PC-9 (cell line): ENCODE measurements around the gene SLC25A53. TPM values are rescaled to one million over a fixed set of nuclear protein-coding genes. Genes with fewer than 3 reads are reported as not detected.
A peak's percentile ranks its signal among the peaks of the same experiment; 100 is the strongest.
"Not testable (repeated sequence)": the region's sequence is repeated elsewhere in the genome, so short reads cannot be mapped to it uniquely, and the experiment has no call there.

Source experiments
- BruUV-seq: library from RNA; stranded (reverse); fragments of 400-500 nt; replicated peaks from 2 replicates; lab custom pipeline; 2021; lab: Mats Ljungman, UMichigan
- CTCF ChIA-PET: fragments of 300-600 bp; sonication (Branson Sonifier 250); formaldehyde crosslinking; loops from one replicate; lab custom pipeline; 2022; ENCODE audit warnings: antibody characterized with exemption; lab: Charles Lee
- POLR2A ChIA-PET: fragments of 300-600 bp; sonication (Branson Sonifier 250); formaldehyde crosslinking; loops from one replicate; lab custom pipeline; 2022; ENCODE audit warnings: antibody characterized with exemption; ENCODE audit not compliant: unreplicated experiment; lab: Charles Lee
- DNase-seq, 2 experiments: peaks; one replicate each; pipeline versions ENCODE4 v3.0.0 to v3.0.0-alpha.2; 2015 to 2022; ENCODE audit warnings: mixed read lengths in 1 of 2
- H2AFZ ChIP-seq: fragments of 200-600 bp; sonication (generic); 2 replicates; pipeline ENCODE4 v1.8.1; 2017; ENCODE audit warnings: antibody characterized with exemption
- H3F3A ChIP-seq: fragments of 200-600 bp; sonication (generic); 2 replicates; pipeline ENCODE4 v1.8.1; 2017; ENCODE audit warnings: antibody characterized with exemption, mild to moderate bottlenecking, low read depth; ENCODE audit not compliant: insufficient read depth
- H3K27ac ChIP-seq: fragments of 200-600 bp; sonication (generic); 2 replicates; pipeline ENCODE4 v1.6.1; 2016; ENCODE audit warnings: mixed run types
- H3K27me3 ChIP-seq: fragments of 200-600 bp; sonication (generic); 2 replicates; pipeline ENCODE4 v1.6.1; 2016; ENCODE audit warnings: low read depth, mixed run types; ENCODE audit not compliant: insufficient read depth
- H3K36me3 ChIP-seq: fragments of 200-600 bp; sonication (generic); 2 replicates; pipeline ENCODE4 v1.6.1; 2016; ENCODE audit warnings: low read depth, mixed run types
- H3K4me1 ChIP-seq: fragments of 200-600 bp; sonication (generic); replicated peaks from 2 replicates; pipeline ENCODE4 v1.6.1; 2016; ENCODE audit warnings: mixed run types; ENCODE audit not compliant: insufficient read depth
- H3K4me2 ChIP-seq: fragments of 200-600 bp; sonication (generic); 2 replicates; pipeline ENCODE4 v1.6.1; 2017; ENCODE audit warnings: mixed run types
- H3K4me3 ChIP-seq: fragments of 200-600 bp; sonication (generic); 2 replicates; pipeline ENCODE4 v1.6.1; 2016; ENCODE audit warnings: mixed run types
- H3K79me2 ChIP-seq: fragments of 200-600 bp; sonication (generic); 2 replicates; pipeline ENCODE4 v1.6.1; 2017; ENCODE audit warnings: low read depth, mixed run types
- H3K9me2 ChIP-seq: fragments of 200-600 bp; sonication (generic); 2 replicates; pipeline ENCODE4 v1.8.1; 2017; ENCODE audit warnings: mild to moderate bottlenecking; ENCODE audit not compliant: insufficient read depth
- H3K9me3 ChIP-seq: fragments of 200-600 bp; sonication (generic); 2 replicates; pipeline ENCODE4 v1.8.1; 2016; ENCODE audit warnings: low read depth; ENCODE audit not compliant: insufficient read depth
- H4K20me1 ChIP-seq: fragments of 200-600 bp; sonication (generic); 2 replicates; pipeline ENCODE4 v1.8.1; 2017; ENCODE audit not compliant: insufficient read depth
- CTCF ChIP-seq: fragments of 200-600 bp; sonication (generic); conservative IDR thresholded peaks from 2 replicates; pipeline ENCODE4 v1.6.1; 2017; ENCODE audit warnings: mixed run types, antibody characterized with exemption, mild to moderate bottlenecking, moderate library complexity
- EZH2 ChIP-seq: fragments of 200-600 bp; sonication (generic); IDR thresholded peaks from 2 replicates; pipeline ENCODE4 v1.8.0; 2017; ENCODE audit warnings: antibody characterized with exemption, low read depth
- intact Hi-C: fragments of 100-400 bp; cut with micrococcal nuclease; formaldehyde crosslinking; loops from one replicate; pipeline ENCODE4 v1.10.0; 2022; ENCODE audit not compliant: unreplicated experiment
- total RNA-seq: library from RNA; stranded (reverse); gene quantifications from 2 replicates; pipeline ENCODE4 v1.2.3, GENCODE V29; 2021

SLC25A53 gene
- total RNA-seq, 1 experiment from 2014 or later, result 6.4 TPM

- ChIA-PET POLR2A (no interaction called here), CTCF (no interaction called here)
- Histone ChIP-seq H3K4me1 (no peaks in the 10 kb centered on the region), H3K9me2 (no peaks in the 10 kb centered on the region), H3K4me2 (no peak overlapping the region), H4K20me1 (no peaks in the 10 kb centered on the region), H3K79me2 (no peaks in the 10 kb centered on the region), H3K27ac (no peak overlapping the region), H2AFZ (no peak overlapping the region), H3K9me3 (no peaks in the 10 kb centered on the region), H3K4me3 (no peak overlapping the region), H3K36me3 (no peaks in the 10 kb centered on the region), H3K27me3 (peaks cover 18% of the 10 kb centered on the region; the same call in 1 of the 2 replicates), H3F3A (no peaks in the 10 kb centered on the region)
- intact Hi-C loops, result no loop called here
- DNase-seq, result no peak
- BruUV-seq, result no TSS peak
- TF ChIP-seq EZH2, result no peak
- no peak for TF ChIP-seq CTCF
Observed at GRCh38 chrX:104117759-104118158, 39.0 kb downstream of the SLC25A53 start.

GRCh38 chrX:104113222-104113965 is 43.4 kb downstream of the SLC25A53 start:
- Histone ChIP-seq H3K4me1 (no peaks in the 10 kb centered on the region), H3K27me3 (peaks cover 43% of the 10 kb centered on the region; the same call in 1 of the 2 replicates), H3K9me2 (no peaks in the 10 kb centered on the region), H4K20me1 (no peaks in the 10 kb centered on the region), H3K4me3 (no peak overlapping the region), H3K9me3 (no peaks in the 10 kb centered on the region), H3K4me2 (no peak overlapping the region), H3F3A (no peaks in the 10 kb centered on the region), H3K36me3 (no peaks in the 10 kb centered on the region), H3K79me2 (no peaks in the 10 kb centered on the region), H2AFZ (no peak overlapping the region), H3K27ac (no peak overlapping the region)
- intact Hi-C loops, result no loop called here
- TF ChIP-seq EZH2 (no peak), CTCF (0 out of 2 replicates have a peak, but pooled peaks have one; percentile 17)
- POLR2A ChIA-PET, result interaction anchor here (0.5 kb wide), 1 partner anchor 13 kb away, joined by 3 read pairs; no protein-coding TSS in a partner anchor
- BruUV-seq, result no TSS peak
- peak in 1 of 2 experiments; percentile 47 for DNase-seq
- CTCF ChIA-PET, result interaction anchor here (0.6 kb wide), 1 partner anchor 54 kb away, joined by 4 read pairs; no protein-coding TSS in a partner anchor

- peak in 1 of 2 experiments; percentile 7 for DNase-seq
- TF ChIP-seq EZH2 (0 out of 2 replicates have a peak, but pooled peaks have one; percentile 38), CTCF (no peak)
- Histone ChIP-seq H3K9me3 (no peaks in the 10 kb centered on the region), H3K79me2 (no peaks in the 10 kb centered on the region), H3K27ac (no peak within 1 kb of the TSS), H3K4me3 (no peak within 1 kb of the TSS; the same call in 1 of the 2 replicates), H3K27me3 (peaks cover 43% of the 10 kb centered on the region; the same call in 1 of the 2 replicates), H3F3A (no peaks in the 10 kb centered on the region), H2AFZ (no peak within 1 kb of the TSS), H3K36me3 (no peaks in the 10 kb centered on the region), H4K20me1 (no peaks in the 10 kb centered on the region), H3K4me2 (peak within 1 kb of the TSS; percentile 38; the same call in 1 of the 2 replicates), H3K9me2 (no peaks in the 10 kb centered on the region), H3K4me1 (no peaks in the 10 kb centered on the region)
- no TSS peak for BruUV-seq
- intact Hi-C loops, result no loop called here
- CTCF ChIA-PET, result no interaction called here
- POLR2A ChIA-PET, result no interaction called here
Observed at GRCh38 chrX:104112326-104112951, 44.4 kb downstream of the SLC25A53 start, which contains the start of gene ZCCHC18. TSS of gene ZCCHC18 (plus strand) at chrX:104112523. CDS start at chrX:104114112, 1,589 bp downstream.

GRCh38 chrX:104110491-104111240 is 46.1 kb downstream of the SLC25A53 start:
- peaks cover 48% of the 10 kb centered on the region for H3K27me3 ChIP-seq
- POLR2A ChIA-PET, H3K4me1 ChIP-seq, H3K4me3 ChIP-seq, DNase-seq, H2AFZ ChIP-seq, H3K4me2 ChIP-seq, BruUV-seq, intact Hi-C loops, H3K79me2 ChIP-seq, H3K9me3 ChIP-seq, CTCF ChIA-PET, H3K9me2 ChIP-seq, H4K20me1 ChIP-seq, H3K27ac ChIP-seq, H3K36me3 ChIP-seq, H3F3A ChIP-seq: not testable (repeated sequence)
